T-helper 1 cell treated with Interleukin-12 subunit alpha and Interleukin-12 subunit beta and Interleukin-4 antibody, amounts not matched to agents 30 μg/mL and 1 μg/mL, for 36 hours (primary cell): Measurements from ENCODE around the gene NEO1.

Experiments used
- H3K27ac Mint-ChIP-seq: one replicate; pipeline ENCODE4 v1.8.0; 2021; ENCODE audit warnings: mild to moderate bottlenecking, mixed read lengths
- H3K27me3 Mint-ChIP-seq: one replicate; pipeline ENCODE4 v1.8.0; 2021; ENCODE audit warnings: low read depth, mixed read lengths
- H3K36me3 Mint-ChIP-seq: one replicate; pipeline ENCODE4 v1.8.0; 2021; ENCODE audit warnings: low read depth, mixed read lengths
- H3K4me1 Mint-ChIP-seq: one replicate; pipeline ENCODE4 v1.8.0; 2021; ENCODE audit warnings: low read depth, mixed read lengths
- H3K4me3 Mint-ChIP-seq: one replicate; pipeline ENCODE4 v1.8.0; 2021; ENCODE audit warnings: mild to moderate bottlenecking, moderate library complexity, mixed read lengths
- H3K9me3 Mint-ChIP-seq: one replicate; pipeline ENCODE4 v1.8.0; 2021; ENCODE audit warnings: mixed read lengths

Gene NEO1

DNA sequence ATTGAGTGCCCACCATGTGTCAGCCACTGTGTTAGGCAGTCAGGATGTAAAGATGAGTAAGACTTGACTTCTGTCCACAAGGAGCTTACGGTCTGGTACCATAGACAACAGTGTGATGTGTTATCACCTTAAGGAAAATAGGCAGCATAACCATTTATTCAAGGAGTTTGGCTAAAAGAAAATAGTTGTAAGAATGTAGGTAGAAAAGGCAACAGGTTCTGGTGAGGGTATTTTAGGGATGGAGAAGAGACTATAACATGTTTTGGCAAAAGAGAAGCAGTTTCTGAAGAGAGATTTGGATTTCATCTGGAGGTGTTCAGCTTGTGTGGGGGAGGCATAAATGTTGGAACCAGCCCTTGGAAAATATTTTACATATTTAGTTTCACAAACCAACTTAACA lies 194.6 kb downstream of the NEO1 start:
- no peak overlapping the region for H3K4me3 Mint-ChIP-seq
- H3K27me3 Mint-ChIP-seq, result no peaks in the 10 kb centered on the region
- H3K36me3 Mint-ChIP-seq, result no peaks in the 10 kb centered on the region
- H3K4me1 Mint-ChIP-seq, result peaks cover 1% of the 10 kb centered on the region
- H3K9me3 Mint-ChIP-seq, result no peaks in the 10 kb centered on the region
- no peak overlapping the region for H3K27ac Mint-ChIP-seq

DNA sequence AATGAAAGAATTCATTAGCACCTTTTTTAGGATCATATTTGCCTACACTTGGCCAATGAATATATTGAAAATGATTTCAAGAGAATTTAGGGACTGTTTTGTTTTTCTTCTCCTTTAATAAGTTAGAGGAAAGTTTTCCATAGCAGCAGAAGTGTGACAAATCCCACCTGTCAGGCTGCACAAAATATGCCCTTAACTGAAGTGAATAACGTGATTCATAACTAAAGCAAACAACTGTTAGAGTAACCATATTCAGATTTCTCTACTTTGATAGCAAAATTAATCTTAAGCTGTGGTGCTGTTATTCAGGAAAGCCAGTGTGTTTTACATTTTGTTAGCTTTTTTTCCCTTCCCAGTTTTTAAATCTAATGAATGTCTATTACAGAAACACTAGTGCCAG lies 195.1 kb downstream of the NEO1 start:
- peaks cover 1% of the 10 kb centered on the region for H3K4me1 Mint-ChIP-seq
- H3K27me3 Mint-ChIP-seq, result no peaks in the 10 kb centered on the region
- H3K27ac Mint-ChIP-seq, result no peak overlapping the region
- H3K4me3 Mint-ChIP-seq, result no peak overlapping the region
- no peaks in the 10 kb centered on the region for H3K36me3 Mint-ChIP-seq
- H3K9me3 Mint-ChIP-seq, result no peaks in the 10 kb centered on the region

- H3K4me3 Mint-ChIP-seq, result no peak overlapping the region
- H3K9me3 Mint-ChIP-seq, result no peaks in the 10 kb centered on the region
- no peaks in the 10 kb centered on the region for H3K4me1 Mint-ChIP-seq
- no peak overlapping the region for H3K27ac Mint-ChIP-seq
- H3K27me3 Mint-ChIP-seq, result no peaks in the 10 kb centered on the region
- H3K36me3 Mint-ChIP-seq, result no peaks in the 10 kb centered on the region
Observed at GRCh38 chr15:73249499-73249898, 197.2 kb downstream of the NEO1 start.

DNA sequence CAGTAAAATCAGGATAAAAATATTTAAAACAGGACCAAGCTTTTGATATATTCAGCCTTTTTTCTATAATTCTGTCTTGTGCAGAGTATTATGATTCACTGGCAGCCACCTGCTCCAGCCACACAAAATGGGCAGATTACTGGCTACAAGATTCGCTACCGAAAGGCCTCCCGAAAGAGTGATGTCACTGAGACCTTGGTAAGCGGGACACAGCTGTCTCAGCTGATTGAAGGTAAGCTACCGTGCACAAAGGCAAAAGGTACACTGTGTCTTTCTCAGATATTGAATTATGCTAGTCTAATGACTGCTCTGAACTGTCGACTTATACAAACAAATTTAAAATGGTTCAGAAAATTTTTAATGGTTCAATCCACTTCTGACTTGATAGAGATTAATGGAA lies 202.3 kb downstream of the NEO1 start:
- H3K9me3 Mint-ChIP-seq, result no peaks in the 10 kb centered on the region
- no peak overlapping the region for H3K4me3 Mint-ChIP-seq
- H3K4me1 Mint-ChIP-seq, result peaks cover 5% of the 10 kb centered on the region
- no peaks in the 10 kb centered on the region for H3K36me3 Mint-ChIP-seq
- H3K27ac Mint-ChIP-seq, result no peak overlapping the region
- H3K27me3 Mint-ChIP-seq, result no peaks in the 10 kb centered on the region

DNA sequence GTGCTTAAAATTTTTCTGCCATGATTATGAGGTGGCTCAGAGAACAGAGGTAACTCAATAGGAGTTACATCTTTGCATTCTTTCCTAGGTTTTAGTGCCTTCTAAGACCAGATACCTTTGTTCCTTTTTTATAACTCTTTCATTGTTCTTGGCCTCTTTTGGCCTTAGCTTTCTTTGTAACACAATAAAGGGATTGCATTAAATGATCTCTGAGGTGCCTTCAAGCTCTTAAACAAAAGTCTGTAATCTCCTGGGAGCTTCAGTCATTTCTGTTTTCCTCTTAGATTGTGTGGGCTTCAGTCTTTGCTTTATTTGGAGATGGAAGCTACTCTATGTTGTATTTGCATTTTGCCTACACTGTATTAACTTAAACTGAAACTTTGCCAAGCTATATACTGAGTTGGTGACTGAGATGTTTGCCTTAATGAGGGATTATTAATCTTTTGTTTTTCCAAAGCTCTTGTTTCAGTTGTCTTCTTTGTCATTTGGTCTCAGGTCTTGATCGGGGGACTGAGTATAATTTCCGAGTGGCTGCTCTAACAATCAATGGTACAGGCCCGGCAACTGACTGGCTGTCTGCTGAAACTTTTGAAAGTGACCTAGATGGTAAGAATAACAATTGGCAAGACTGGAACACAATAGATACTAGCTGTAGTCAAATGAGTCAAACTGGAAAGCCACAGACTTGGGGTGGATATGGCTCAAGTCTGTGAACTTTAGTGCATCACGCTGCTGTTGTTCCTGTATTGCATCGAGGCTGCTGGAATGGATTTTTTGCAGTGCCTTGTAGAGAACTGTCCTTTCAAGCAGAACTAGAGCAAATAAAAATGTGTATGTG lies 206.2 kb downstream of the NEO1 start:
- H3K27me3 Mint-ChIP-seq, result no peaks in the 10 kb centered on the region
- no peak overlapping the region for H3K27ac Mint-ChIP-seq
- no peaks in the 10 kb centered on the region for H3K9me3 Mint-ChIP-seq
- peaks cover 7% of the 10 kb centered on the region for H3K4me1 Mint-ChIP-seq
- no peak overlapping the region for H3K4me3 Mint-ChIP-seq
- no peaks in the 10 kb centered on the region for H3K36me3 Mint-ChIP-seq

DNA sequence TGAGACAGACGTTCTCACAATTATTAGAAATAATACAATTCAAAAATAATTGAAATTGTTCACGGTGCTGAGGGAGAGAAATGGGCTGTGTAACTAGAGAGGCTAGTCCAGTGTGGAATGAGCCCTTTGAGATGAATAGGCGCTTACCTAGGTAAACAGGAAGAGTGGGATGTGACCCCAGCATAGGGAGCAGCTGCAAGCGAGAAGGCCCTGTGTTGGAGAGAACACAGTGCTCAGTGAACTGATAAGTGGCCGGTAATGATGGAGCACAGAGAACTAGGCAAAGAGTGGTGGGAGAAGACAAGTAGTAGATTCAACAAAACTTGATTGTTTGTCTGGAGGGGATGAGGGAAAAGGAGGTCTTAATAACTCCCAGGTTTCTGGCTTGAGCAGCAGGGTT lies 212.6 kb downstream of the NEO1 start:
- Mint-ChIP-seq H3K36me3 (no peaks in the 10 kb centered on the region), H3K4me1 (peaks cover 4% of the 10 kb centered on the region), H3K9me3 (no peaks in the 10 kb centered on the region), H3K27me3 (no peaks in the 10 kb centered on the region), H3K4me3 (no peak overlapping the region), H3K27ac (peak overlapping the region; percentile 31)

GRCh38 chr15:73265536-73266153 lies 213.4 kb downstream of the NEO1 start:
- H3K9me3 Mint-ChIP-seq, result no peaks in the 10 kb centered on the region
- peaks cover 4% of the 10 kb centered on the region for H3K4me1 Mint-ChIP-seq
- H3K27me3 Mint-ChIP-seq, result no peaks in the 10 kb centered on the region
- no peak overlapping the region for H3K27ac Mint-ChIP-seq
- H3K4me3 Mint-ChIP-seq, result no peak overlapping the region
- no peaks in the 10 kb centered on the region for H3K36me3 Mint-ChIP-seq

DNA sequence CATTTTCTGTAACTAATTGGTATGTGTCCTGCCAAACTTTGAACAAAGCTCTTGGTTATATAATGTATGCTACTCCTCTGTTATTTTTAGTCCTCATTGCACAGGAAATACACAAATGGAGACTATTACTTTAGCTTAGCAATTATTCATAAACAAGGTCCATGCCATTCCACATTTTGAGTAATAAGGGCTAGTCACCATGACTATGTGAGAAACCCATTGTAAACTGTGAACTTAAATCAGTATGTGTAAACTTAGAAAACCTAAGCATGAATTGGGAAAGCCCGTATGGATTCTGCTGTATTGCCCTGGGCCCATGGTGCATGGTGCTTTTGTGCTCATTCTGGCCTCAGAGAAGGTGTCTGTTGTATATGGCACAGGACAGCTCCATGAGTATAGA lies 216.2 kb downstream of the NEO1 start:
- Mint-ChIP-seq H3K27ac (no peak overlapping the region), H3K9me3 (no peaks in the 10 kb centered on the region), H3K4me1 (peaks cover 9% of the 10 kb centered on the region), H3K36me3 (no peaks in the 10 kb centered on the region), H3K4me3 (no peak overlapping the region), H3K27me3 (no peaks in the 10 kb centered on the region)

GRCh38 chr15:73270366-73271097 lies 218.3 kb downstream of the NEO1 start:
- H3K4me3 Mint-ChIP-seq, result no peak overlapping the region
- no peaks in the 10 kb centered on the region for H3K27me3 Mint-ChIP-seq
- no peaks in the 10 kb centered on the region for H3K36me3 Mint-ChIP-seq
- no peak overlapping the region for H3K27ac Mint-ChIP-seq
- peaks cover 4% of the 10 kb centered on the region for H3K4me1 Mint-ChIP-seq
- no peaks in the 10 kb centered on the region for H3K9me3 Mint-ChIP-seq

GRCh38 chr15:73273181-73274002 lies 221.1 kb downstream of the NEO1 start:
- Mint-ChIP-seq H3K36me3 (no peaks in the 10 kb centered on the region), H3K9me3 (no peaks in the 10 kb centered on the region), H3K27me3 (no peaks in the 10 kb centered on the region), H3K27ac (no peak overlapping the region), H3K4me1 (peaks cover 4% of the 10 kb centered on the region), H3K4me3 (no peak overlapping the region)

GRCh38 chr15:73275862-73276261 lies 223.6 kb downstream of the NEO1 start:
- H3K27me3 Mint-ChIP-seq, result no peaks in the 10 kb centered on the region
- H3K36me3 Mint-ChIP-seq, result no peaks in the 10 kb centered on the region
- H3K4me1 Mint-ChIP-seq, result peaks cover 4% of the 10 kb centered on the region
- no peak overlapping the region for H3K27ac Mint-ChIP-seq
- H3K4me3 Mint-ChIP-seq, result no peak overlapping the region
- H3K9me3 Mint-ChIP-seq, result no peaks in the 10 kb centered on the region

- no peak overlapping the region for H3K27ac Mint-ChIP-seq
Observed at GRCh38 chr15:73282567-73283365, 230.5 kb downstream of the NEO1 start.

DNA sequence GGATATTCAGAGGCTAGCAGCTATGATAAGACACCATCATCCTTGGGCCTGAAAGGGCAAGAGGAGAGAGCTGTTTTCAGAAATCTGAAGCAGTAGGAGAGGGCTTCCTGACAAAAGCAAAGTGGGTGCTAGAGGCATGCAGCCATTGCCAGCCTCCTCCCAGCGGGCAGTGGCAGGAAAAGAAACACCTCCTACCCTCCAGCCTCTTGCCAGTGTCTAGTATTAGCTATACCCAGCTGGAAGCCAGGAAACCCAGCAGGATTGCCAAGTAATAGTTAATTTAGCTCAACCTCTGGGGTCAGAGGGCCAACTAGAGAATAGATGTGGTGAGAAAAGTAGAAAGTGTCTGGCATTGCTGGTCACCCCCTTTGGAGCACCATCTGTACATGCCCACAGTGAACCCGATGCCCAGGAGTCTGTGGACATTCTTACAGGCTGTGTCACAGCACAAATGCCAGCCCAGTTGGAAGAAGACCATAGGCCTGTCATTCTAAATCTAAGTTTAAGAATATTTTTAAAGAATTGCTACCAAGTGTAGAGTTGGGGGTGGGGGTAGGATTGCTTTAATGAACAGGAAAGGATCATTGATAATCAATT lies 231.2 kb downstream of the NEO1 start:
- Mint-ChIP-seq H3K27me3 (no peaks in the 10 kb centered on the region), H3K4me3 (no peak overlapping the region), H3K36me3 (no peaks in the 10 kb centered on the region), H3K27ac (no peak overlapping the region), H3K4me1 (no peaks in the 10 kb centered on the region), H3K9me3 (no peaks in the 10 kb centered on the region)

More at GRCh38 chr15:73282567-73283365, 230.5 kb downstream of the NEO1 start:
- Mint-ChIP-seq H3K36me3 (no peaks in the 10 kb centered on the region), H3K27me3 (no peaks in the 10 kb centered on the region), H3K4me3 (no peak overlapping the region), H3K9me3 (no peaks in the 10 kb centered on the region), H3K4me1 (no peaks in the 10 kb centered on the region)
